ENCODE measurements around the gene TARS1.
"Not testable (repeated sequence)": the region's sequence is repeated elsewhere in the genome, so short reads cannot be mapped to it uniquely, and the experiment has no call there.

DNA sequence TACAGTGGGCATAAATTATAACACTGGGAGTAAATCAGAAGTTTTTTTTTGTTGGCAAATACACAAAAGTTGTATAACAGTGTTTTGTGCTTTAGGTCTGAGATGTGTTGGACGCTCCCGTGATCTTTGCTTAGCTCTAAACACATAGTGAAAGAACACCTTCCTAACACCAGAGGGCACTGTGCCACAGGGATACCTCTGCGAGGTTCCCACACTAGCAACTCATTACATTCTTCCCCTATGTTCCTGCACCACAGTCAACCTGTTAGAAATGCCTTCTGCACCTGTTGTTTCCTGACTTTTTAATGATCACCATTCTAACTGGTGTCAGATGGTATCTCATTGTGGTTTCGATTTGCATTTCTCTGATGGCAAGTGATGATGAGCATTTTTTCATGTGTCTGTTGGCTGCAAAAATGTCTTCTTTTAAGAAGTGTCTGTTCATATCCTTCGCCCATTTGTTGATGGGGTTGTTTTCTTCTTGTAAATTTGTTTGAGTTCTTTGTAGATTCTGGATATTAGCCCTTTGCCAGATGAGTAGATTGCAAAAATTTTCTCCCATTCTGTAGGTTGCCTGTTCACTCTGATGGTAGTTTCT is 4.8 kb upstream of the TARS1 start:
- TF ChIP-seq, protein P1, sequence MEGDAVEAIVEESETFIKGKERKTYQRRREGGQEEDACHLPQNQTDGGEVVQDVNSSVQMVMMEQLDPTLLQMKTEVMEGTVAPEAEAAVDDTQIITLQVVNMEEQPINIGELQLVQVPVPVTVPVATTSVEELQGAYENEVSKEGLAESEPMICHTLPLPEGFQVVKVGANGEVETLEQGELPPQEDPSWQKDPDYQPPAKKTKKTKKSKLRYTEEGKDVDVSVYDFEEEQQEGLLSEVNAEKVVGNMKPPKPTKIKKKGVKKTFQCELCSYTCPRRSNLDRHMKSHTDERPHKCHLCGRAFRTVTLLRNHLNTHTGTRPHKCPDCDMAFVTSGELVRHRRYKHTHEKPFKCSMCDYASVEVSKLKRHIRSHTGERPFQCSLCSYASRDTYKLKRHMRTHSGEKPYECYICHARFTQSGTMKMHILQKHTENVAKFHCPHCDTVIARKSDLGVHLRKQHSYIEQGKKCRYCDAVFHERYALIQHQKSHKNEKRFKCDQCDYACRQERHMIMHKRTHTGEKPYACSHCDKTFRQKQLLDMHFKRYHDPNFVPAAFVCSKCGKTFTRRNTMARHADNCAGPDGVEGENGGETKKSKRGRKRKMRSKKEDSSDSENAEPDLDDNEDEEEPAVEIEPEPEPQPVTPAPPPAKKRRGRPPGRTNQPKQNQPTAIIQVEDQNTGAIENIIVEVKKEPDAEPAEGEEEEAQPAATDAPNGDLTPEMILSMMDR (conservative IDR thresholded peaks at IDR 0.05; ENCODE audit: low read length) = peak; percentile 78
- not testable (repeated sequence) for TF ChIP-seq EZH2phosphoT487 (IDR thresholded peaks at IDR 0.05; ENCODE audit: borderline replicate concordance)

Measured in Loucy (cell line).